Ectodermal cell (in vitro differentiated cells): ENCODE results near the gene SGSM2.

Experiments
- H3K27ac ChIP-seq: 2 replicates; pipeline ENCODE4 v1.7.0; 2013; ENCODE audit warnings: mild to moderate bottlenecking, low read depth, low read length; ENCODE audit not compliant: insufficient read depth, poor library complexity, severe bottlenecking
- H3K27me3 ChIP-seq: 2 replicates; pipeline ENCODE4 v1.7.0; 2013; ENCODE audit warnings: mild to moderate bottlenecking, low read length; ENCODE audit not compliant: insufficient read depth, control insufficient read depth, poor library complexity, severe bottlenecking
- H3K36me3 ChIP-seq: one replicate; pipeline ENCODE4 v1.7.0; 2013; ENCODE audit warnings: low read length; ENCODE audit not compliant: control insufficient read depth, insufficient read depth
- H3K4me1 ChIP-seq: one replicate; pipeline ENCODE4 v1.7.0; 2013; ENCODE audit warnings: low read length; ENCODE audit not compliant: control insufficient read depth, insufficient read depth
- H3K4me3 ChIP-seq: 2 replicates; pipeline ENCODE4 v1.7.0; 2013; ENCODE audit warnings: low read depth, low read length, control low read depth; ENCODE audit not compliant: insufficient read depth
- H3K9me3 ChIP-seq: 2 replicates; pipeline ENCODE4 v1.7.0; 2013; ENCODE audit warnings: mild to moderate bottlenecking, low read length, moderate library complexity; ENCODE audit not compliant: control insufficient read depth
- WGBS, 2 experiments: methylation state at CpG; one replicate each; pipeline ENCODE4 v1.1.7; 2013; ENCODE audit warnings: missing lambda C conversion rate in 2 of 2; 5-methylcytosine and 5-hydroxymethylcytosine counted together

The SGSM2 gene

DNA sequence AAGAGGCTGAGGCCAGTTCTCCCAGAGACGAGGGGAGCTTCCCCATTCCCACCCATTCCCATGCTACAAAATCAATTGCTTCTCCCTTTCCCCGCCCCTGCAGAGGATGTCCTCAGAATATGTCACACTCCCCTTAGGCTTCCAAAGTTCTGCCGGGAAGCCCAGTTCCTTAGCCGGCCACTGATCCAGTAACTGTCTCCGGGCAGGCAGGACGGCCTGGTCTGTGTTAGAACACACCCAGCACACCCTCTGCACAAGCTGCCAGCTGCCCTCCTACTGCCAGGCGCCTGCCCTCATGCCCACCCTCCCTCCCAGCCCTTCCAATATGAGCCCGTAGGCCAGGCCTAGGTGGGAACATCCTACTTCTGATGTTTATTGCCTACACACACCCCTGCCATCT lies 31.1 kb downstream of the SGSM2 start:
- Histone ChIP-seq H3K27me3 (no peaks in the 10 kb centered on the region), H3K27ac (no peak overlapping the region), H3K4me3 (no peak overlapping the region), H3K4me1 (no peaks in the 10 kb centered on the region), H3K9me3 (no peaks in the 10 kb centered on the region), H3K36me3 (peaks cover 5% of the 10 kb centered on the region)
- WGBS, 2 experiments, result 91 to 94% methylated on average over 8 of the region's 8 CpGs

GRCh38 chr17:2369039-2369438 lies 31.7 kb downstream of the SGSM2 start:
- no peaks in the 10 kb centered on the region for H3K9me3 ChIP-seq
- H3K4me3 ChIP-seq, result no peak overlapping the region
- no peaks in the 10 kb centered on the region for H3K4me1 ChIP-seq
- no peak overlapping the region for H3K27ac ChIP-seq
- WGBS, 2 experiments, result 86 to 91% methylated on average over 5 of the region's 5 CpGs
- no peaks in the 10 kb centered on the region for H3K27me3 ChIP-seq
- H3K36me3 ChIP-seq, result peaks cover 5% of the 10 kb centered on the region

DNA sequence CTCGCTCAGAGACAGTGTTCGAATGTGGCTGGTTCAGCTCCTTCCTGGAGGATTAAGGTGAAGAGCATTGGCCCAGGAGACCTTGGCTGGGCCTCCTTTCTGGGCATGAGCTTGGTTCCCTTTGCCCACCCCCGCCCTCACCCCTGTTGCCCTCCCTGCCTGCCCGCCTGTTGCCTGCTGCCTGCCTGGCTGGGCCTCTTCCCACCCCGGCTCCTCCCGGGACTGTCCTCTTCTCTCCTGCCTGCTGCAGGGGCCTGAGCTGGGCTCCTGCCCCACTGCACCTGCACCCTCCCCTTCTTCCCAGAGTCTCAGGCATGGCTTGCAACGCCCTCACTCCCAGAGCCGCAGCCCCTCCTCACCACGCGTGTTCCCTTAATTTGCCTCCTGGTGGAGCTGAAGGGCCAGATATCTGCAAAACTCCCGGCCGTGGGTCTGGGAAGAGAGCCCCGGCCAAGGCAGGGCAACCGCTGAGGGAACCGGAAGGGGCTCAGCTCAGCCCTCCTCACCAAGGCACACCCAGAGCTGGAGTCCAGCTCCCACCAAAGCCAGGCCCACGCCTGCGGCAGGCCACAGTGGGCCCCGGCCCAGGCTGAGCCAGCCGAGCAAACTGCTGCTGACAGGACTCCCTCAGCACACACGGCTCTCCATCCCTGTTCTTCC lies 32.4 kb downstream of the SGSM2 start:
- Histone ChIP-seq H3K27ac (no peak overlapping the region), H3K27me3 (no peaks in the 10 kb centered on the region), H3K4me1 (no peaks in the 10 kb centered on the region), H3K36me3 (peaks cover 5% of the 10 kb centered on the region), H3K4me3 (no peak overlapping the region), H3K9me3 (no peaks in the 10 kb centered on the region)
- 69% methylated on average over 20 of the region's 20 CpGs for WGBS, 2 experiments

DNA sequence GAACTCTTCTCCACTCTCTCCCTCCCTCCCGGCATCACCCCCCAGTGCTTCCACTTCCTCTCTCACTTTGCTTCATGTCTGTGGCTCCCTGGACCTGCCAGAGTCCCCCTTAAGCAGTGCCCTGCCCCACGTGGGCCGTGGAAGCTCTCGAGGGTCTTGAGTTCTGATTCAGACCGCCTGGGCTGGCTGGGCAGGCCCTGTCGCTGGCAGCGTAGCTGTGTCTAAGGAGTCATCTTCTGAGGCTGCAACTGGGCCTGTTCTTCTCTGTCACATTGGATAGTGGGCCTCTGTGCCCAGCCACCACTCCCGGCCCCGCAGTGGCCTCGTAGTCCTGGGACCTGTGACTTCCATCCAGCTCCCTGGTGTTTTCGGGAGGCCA lies 32.9 kb downstream of the SGSM2 start:
- peaks cover 5% of the 10 kb centered on the region for H3K36me3 ChIP-seq
- H3K27me3 ChIP-seq, result no peaks in the 10 kb centered on the region
- H3K27ac ChIP-seq, result no peak overlapping the region
- no peak overlapping the region for H3K4me3 ChIP-seq
- H3K9me3 ChIP-seq, result no peaks in the 10 kb centered on the region
- no peaks in the 10 kb centered on the region for H3K4me1 ChIP-seq
- 89 to 91% methylated on average over 11 of the region's 11 CpGs for WGBS, 2 experiments

- H3K4me3 ChIP-seq, result no peak overlapping the region
- no peaks in the 10 kb centered on the region for H3K9me3 ChIP-seq
- no peak overlapping the region for H3K27ac ChIP-seq
- H3K27me3 ChIP-seq, result no peaks in the 10 kb centered on the region
- peaks cover 10% of the 10 kb centered on the region for H3K36me3 ChIP-seq
- 95% methylated on average over 30 of the region's 30 CpGs for WGBS, 2 experiments
- no peaks in the 10 kb centered on the region for H3K4me1 ChIP-seq
These were observed 34.2 kb downstream of the SGSM2 start for GRCh38 chr17:2371183-2372130.

- Histone ChIP-seq H3K36me3 (peaks cover 16% of the 10 kb centered on the region), H3K4me3 (no peak overlapping the region), H3K9me3 (no peaks in the 10 kb centered on the region), H3K27me3 (no peaks in the 10 kb centered on the region), H3K4me1 (no peaks in the 10 kb centered on the region), H3K27ac (no peak overlapping the region)
- 96 to 97% methylated on average over 26 of the region's 26 CpGs for WGBS, 2 experiments
These were observed 34.9 kb downstream of the SGSM2 start for GRCh38 chr17:2372180-2372579.

DNA sequence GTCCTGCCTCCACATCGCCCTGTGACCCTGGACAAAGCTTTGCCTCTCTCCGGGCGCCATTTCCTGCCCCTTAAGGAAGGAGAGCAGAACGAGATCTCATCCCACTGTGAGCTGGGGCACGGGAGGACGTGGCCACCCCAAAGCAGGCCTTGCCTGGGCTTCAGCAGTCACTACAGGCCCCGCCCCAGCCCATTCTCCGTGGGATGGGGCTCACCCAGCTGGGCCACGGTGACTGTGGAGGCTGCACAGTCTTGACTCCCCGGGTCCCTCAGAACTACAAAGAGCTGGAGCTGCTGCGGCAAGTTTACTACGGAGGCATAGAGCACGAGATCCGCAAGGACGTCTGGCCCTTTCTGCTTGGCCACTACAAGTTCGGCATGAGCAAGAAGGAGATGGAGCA lies 35.4 kb downstream of the SGSM2 start:
- H3K9me3 ChIP-seq, result no peaks in the 10 kb centered on the region
- H3K27ac ChIP-seq, result no peak overlapping the region
- peaks cover 16% of the 10 kb centered on the region for H3K36me3 ChIP-seq
- no peak overlapping the region for H3K4me3 ChIP-seq
- no peaks in the 10 kb centered on the region for H3K27me3 ChIP-seq
- WGBS, 2 experiments, result 94 to 95% methylated on average over 16 of the region's 16 CpGs
- H3K4me1 ChIP-seq, result no peaks in the 10 kb centered on the region

GRCh38 chr17:2373179-2373578 lies 35.9 kb downstream of the SGSM2 start:
- Histone ChIP-seq H3K9me3 (no peaks in the 10 kb centered on the region), H3K36me3 (peaks cover 16% of the 10 kb centered on the region), H3K27ac (no peak overlapping the region), H3K4me3 (no peak overlapping the region), H3K4me1 (no peaks in the 10 kb centered on the region), H3K27me3 (no peaks in the 10 kb centered on the region)
- WGBS, 2 experiments, result 96% methylated on average over 18 of the region's 18 CpGs

- no peaks in the 10 kb centered on the region for H3K4me1 ChIP-seq
- peaks cover 22% of the 10 kb centered on the region for H3K36me3 ChIP-seq
- WGBS, 2 experiments, result 91% methylated on average over 11 of the region's 11 CpGs
- H3K27ac ChIP-seq, result no peak overlapping the region
- no peaks in the 10 kb centered on the region for H3K9me3 ChIP-seq
- no peak overlapping the region for H3K4me3 ChIP-seq
- no peaks in the 10 kb centered on the region for H3K27me3 ChIP-seq
These were observed 37.4 kb downstream of the SGSM2 start for GRCh38 chr17:2374549-2375285.

- Histone ChIP-seq H3K4me1 (no peaks in the 10 kb centered on the region), H3K36me3 (peaks cover 22% of the 10 kb centered on the region), H3K27ac (no peak overlapping the region), H3K4me3 (no peak overlapping the region), H3K27me3 (no peaks in the 10 kb centered on the region), H3K9me3 (no peaks in the 10 kb centered on the region)
- WGBS, 2 experiments, result 95 to 96% methylated on average over 19 of the region's 19 CpGs
These were observed 38.1 kb downstream of the SGSM2 start for GRCh38 chr17:2375406-2375805.
